ENCODE results near the gene PASK. TPM values are rescaled to one million over a fixed set of nuclear protein-coding genes. Genes with fewer than 3 reads are reported as not detected.

PASK gene
- total RNA-seq, 1 donor from 2014 or later, result 60.4 TPM

DNA sequence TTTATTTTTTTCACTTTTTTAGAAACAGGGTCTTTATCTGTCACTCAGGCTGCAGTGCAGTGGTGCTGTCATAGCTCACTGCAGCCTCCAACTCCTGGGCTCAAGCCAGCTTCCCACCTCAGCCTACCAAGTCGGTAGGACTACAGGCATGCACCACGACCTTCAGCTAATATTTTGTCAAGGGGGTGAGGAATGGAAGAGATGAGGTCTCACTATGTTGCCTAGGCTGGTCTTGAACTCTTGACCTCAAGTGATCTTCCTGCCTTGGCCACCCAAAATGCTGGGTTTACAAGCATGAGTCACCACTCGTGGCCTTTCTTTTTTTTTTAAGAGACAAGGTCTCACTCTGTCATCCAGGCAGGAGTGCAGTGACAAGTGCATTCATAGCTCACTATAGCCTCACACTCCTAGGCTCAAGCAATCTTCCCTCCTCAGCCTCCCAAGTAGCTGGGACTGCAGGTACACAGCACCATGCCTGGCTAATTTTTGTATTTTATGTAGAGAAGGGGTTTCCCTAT lies 14.4 kb upstream of the PASK start:
- Mint-ChIP-seq H3K27me3 (no peaks in the 10 kb centered on the region), H3K27ac (no peak overlapping the region), H3K9me3 (ENCODE audit: low read depth) (no peaks in the 10 kb centered on the region), H3K36me3 (ENCODE audit: insufficient read depth) (peaks cover 9% of the 10 kb centered on the region), H3K4me1 (ENCODE audit: low read depth) (peaks cover 6% of the 10 kb centered on the region), H3K4me3 (ENCODE audit: low read depth) (no peak overlapping the region)
- no peak for DNase-seq (ENCODE audit: low spot score, unreplicated experiment)
- TF ChIP-seq, protein P1, sequence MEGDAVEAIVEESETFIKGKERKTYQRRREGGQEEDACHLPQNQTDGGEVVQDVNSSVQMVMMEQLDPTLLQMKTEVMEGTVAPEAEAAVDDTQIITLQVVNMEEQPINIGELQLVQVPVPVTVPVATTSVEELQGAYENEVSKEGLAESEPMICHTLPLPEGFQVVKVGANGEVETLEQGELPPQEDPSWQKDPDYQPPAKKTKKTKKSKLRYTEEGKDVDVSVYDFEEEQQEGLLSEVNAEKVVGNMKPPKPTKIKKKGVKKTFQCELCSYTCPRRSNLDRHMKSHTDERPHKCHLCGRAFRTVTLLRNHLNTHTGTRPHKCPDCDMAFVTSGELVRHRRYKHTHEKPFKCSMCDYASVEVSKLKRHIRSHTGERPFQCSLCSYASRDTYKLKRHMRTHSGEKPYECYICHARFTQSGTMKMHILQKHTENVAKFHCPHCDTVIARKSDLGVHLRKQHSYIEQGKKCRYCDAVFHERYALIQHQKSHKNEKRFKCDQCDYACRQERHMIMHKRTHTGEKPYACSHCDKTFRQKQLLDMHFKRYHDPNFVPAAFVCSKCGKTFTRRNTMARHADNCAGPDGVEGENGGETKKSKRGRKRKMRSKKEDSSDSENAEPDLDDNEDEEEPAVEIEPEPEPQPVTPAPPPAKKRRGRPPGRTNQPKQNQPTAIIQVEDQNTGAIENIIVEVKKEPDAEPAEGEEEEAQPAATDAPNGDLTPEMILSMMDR (IDR thresholded peaks at IDR 0.05; ENCODE audit: unreplicated experiment), result no peak

DNA sequence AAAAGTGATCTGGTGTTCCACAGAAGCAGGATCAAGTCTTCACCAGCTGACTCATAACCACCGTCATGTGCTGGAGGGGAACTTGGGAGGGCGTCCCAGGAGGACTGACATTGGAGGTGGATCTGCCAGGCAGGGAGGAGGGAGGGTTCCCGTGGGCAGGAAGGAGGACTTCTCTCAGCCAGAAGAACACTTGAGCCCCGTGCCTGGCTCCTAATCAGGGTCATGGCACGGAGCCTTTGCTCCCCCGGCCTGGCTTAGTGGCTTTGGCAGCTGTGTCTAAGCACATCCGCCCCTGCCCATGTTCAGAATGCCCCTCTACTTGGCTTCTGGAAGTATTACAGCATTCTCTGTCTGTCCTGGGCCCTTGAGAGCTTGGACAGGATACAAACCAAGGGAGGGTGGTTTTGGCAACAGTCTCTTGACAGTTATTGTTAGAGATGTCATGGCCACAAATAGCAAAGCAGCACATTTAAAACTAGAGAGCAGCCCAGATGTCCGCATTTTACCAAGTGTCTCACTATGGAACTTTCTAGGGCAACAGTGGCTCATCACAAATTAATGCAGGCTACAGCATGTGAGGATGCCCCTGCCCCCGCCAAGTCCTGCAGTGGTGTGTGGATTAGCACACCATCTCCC lies 12.5 kb upstream of the PASK start:
- no peaks in the 10 kb centered on the region for H3K9me3 Mint-ChIP-seq (ENCODE audit: low read depth)
- H3K36me3 Mint-ChIP-seq (ENCODE audit: insufficient read depth), result peaks cover 7% of the 10 kb centered on the region
- no peak overlapping the region for H3K27ac Mint-ChIP-seq
- peaks cover 6% of the 10 kb centered on the region for H3K4me1 Mint-ChIP-seq (ENCODE audit: low read depth)
- no peak overlapping the region for H3K4me3 Mint-ChIP-seq (ENCODE audit: low read depth)
- no peaks in the 10 kb centered on the region for H3K27me3 Mint-ChIP-seq
- TF ChIP-seq, protein P1 (IDR thresholded peaks at IDR 0.05; ENCODE audit: unreplicated experiment), result no peak
- no peak for DNase-seq (ENCODE audit: low spot score, unreplicated experiment)

DNA sequence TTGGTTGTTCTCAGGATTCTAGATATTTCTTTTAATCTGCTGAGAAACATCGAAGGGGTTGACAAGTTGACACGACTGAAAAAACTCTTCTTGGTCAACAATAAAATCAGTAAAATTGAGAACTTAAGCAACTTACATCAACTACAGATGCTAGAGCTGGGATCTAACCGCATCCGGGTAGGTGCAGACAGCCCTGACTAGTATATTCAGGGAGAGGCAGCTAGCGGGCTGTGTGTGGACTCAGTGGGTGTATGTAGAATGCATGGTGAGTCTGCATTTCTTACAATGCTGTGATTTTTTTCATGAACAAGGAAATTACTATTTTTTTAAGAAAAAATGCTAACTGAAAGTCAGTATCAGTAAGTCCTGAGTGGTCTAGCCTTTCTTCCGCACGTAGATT lies 11.0 kb upstream of the PASK start:
- Mint-ChIP-seq H3K36me3 (ENCODE audit: insufficient read depth) (peaks cover 4% of the 10 kb centered on the region), H3K9me3 (ENCODE audit: low read depth) (no peaks in the 10 kb centered on the region), H3K27me3 (no peaks in the 10 kb centered on the region), H3K4me3 (ENCODE audit: low read depth) (no peak overlapping the region), H3K27ac (no peak overlapping the region), H3K4me1 (ENCODE audit: low read depth) (peaks cover 6% of the 10 kb centered on the region)
- no peak for DNase-seq (ENCODE audit: low spot score, unreplicated experiment)
- TF ChIP-seq, protein P1 (IDR thresholded peaks at IDR 0.05; ENCODE audit: unreplicated experiment), result no peak

DNA sequence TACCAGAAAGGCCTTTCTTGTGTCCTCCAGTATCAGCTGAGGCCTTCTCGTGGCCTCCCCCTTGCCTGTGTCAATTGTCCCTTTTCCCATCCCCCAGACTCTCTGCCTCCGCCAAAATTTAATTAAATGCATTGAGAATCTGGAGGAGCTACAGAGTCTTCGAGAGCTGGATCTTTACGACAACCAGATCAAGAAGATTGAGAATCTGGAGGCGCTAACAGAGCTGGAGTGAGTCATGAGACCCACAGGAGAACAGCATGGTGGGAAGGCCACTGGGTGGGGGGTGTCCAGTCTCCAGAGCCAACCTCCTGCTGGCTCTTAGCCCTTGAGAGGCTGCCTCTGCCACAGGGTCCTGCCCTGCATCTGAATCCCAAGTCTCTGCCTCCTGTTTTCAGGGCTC lies 9.8 kb upstream of the PASK start:
- H3K4me3 Mint-ChIP-seq (ENCODE audit: low read depth), result no peak overlapping the region
- no peak overlapping the region for H3K27ac Mint-ChIP-seq
- H3K36me3 Mint-ChIP-seq (ENCODE audit: insufficient read depth), result peaks cover 4% of the 10 kb centered on the region
- peaks cover 6% of the 10 kb centered on the region for H3K4me1 Mint-ChIP-seq (ENCODE audit: low read depth)
- H3K9me3 Mint-ChIP-seq (ENCODE audit: low read depth), result no peaks in the 10 kb centered on the region
- no peak for DNase-seq (ENCODE audit: low spot score, unreplicated experiment)
- no peaks in the 10 kb centered on the region for H3K27me3 Mint-ChIP-seq
- TF ChIP-seq, protein P1 (IDR thresholded peaks at IDR 0.05; ENCODE audit: unreplicated experiment), result no peak

DNA sequence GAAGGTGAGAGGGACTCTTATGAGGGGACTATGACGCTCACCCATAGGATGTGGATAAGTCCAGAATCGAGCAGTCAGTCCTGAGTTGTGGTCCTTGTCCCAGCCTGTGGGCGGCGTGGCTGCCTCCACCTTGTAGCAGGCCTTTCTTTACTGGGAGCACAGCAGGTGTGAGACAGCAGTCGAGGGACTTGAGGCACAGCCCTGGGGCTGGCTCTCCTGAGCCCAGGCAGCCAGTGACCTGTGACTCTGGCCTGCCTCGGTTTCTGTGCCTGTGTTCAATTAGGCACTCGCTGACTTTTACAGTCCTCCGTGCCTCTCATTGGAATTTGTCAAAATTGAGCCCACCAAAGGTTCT lies 9.3 kb upstream of the PASK start:
- H3K27ac Mint-ChIP-seq, result no peak overlapping the region
- DNase-seq (ENCODE audit: low spot score, unreplicated experiment), result no peak
- H3K4me1 Mint-ChIP-seq (ENCODE audit: low read depth), result peaks cover 6% of the 10 kb centered on the region
- H3K4me3 Mint-ChIP-seq (ENCODE audit: low read depth), result no peak overlapping the region
- H3K9me3 Mint-ChIP-seq (ENCODE audit: low read depth), result no peaks in the 10 kb centered on the region
- H3K27me3 Mint-ChIP-seq, result no peaks in the 10 kb centered on the region
- TF ChIP-seq, protein P1 (IDR thresholded peaks at IDR 0.05; ENCODE audit: unreplicated experiment), result no peak
- H3K36me3 Mint-ChIP-seq (ENCODE audit: insufficient read depth), result peaks cover 4% of the 10 kb centered on the region
